K562 (cell line): ENCODE data around the gene MAP1LC3B2. TPM values are rescaled to one million over a fixed set of nuclear protein-coding genes. Genes with fewer than 3 reads are reported as not detected.

Experiments
- ARNT ChIP-seq, 2 experiments: fragments of 450-650 bp; IDR thresholded peaks; 2 replicates each; pipeline ENCODE4 v1.6.1; 2016; ENCODE audit warnings: mild to moderate bottlenecking in 1 of 2
- CREB1 ChIP-seq, 2 experiments: sonication (generic) in 1 of 2; formaldehyde crosslinking in 1 of 2; IDR thresholded peaks; 2 replicates each; pipeline versions ENCODE4 v1.6.1 to v1.8.0; 2012 to 2022; ENCODE audit warnings: inconsistent platforms in 1 of 2, mild to moderate bottlenecking in 1 of 2, missing genetic modification reagents in 1 of 2, moderate library complexity in 1 of 2
- ELF1 ChIP-seq: fragments of 200-800 bp; sonication (Bioruptor generic); IDR thresholded peaks from 2 replicates; pipeline ENCODE4 v1.6.1; 2016; ENCODE audit warnings: missing genetic modification characterization, missing compliant biosample characterization
- JUN ChIP-seq, 2 experiments: sonication (generic) in 1 of 2; formaldehyde crosslinking in 1 of 2; IDR thresholded peaks; 2 replicates each; pipeline versions ENCODE4 v1.6.1 to v1.8.0; 2012 to 2022; ENCODE audit warnings: borderline replicate concordance in 2 of 2, mild to moderate bottlenecking in 2 of 2, improper control_type of control experiment in 1 of 2, low read depth in 1 of 2, low read length in 1 of 2, missing genetic modification reagents in 1 of 2
- KLF16 ChIP-seq: IDR thresholded peaks from 2 replicates; pipeline ENCODE4 v1.6.1; 2016; ENCODE audit warnings: antibody characterized with exemption
- MCM7 ChIP-seq, 2 experiments: fragments of 450-650 bp; IDR thresholded peaks; 2 replicates each; pipeline ENCODE4 v1.6.1; 2016 to 2018
- MTF1 ChIP-seq: fragments of 250-450 bp; sonication (Bioruptor Pico); IDR thresholded peaks from 2 replicates; pipeline ENCODE4 v1.9.0; 2021; ENCODE audit warnings: moderate library complexity, mild to moderate bottlenecking, inconsistent platforms, borderline replicate concordance
- NR2F6 ChIP-seq: fragments of 450-650 bp; formaldehyde crosslinking; IDR thresholded peaks from 2 replicates; pipeline ENCODE4 v1.4.0; 2020; ENCODE audit warnings: mild to moderate bottlenecking
- PYGO2 ChIP-seq: fragments of 450-650 bp; IDR thresholded peaks from 2 replicates; pipeline ENCODE4 v1.6.1; 2016; ENCODE audit warnings: mild to moderate bottlenecking, missing genetic modification characterization, moderate library complexity, missing compliant biosample characterization
- ZNF232 ChIP-seq: sonication (generic); formaldehyde crosslinking; IDR thresholded peaks from 2 replicates; pipeline ENCODE4 v1.8.0; 2022; ENCODE audit warnings: mild to moderate bottlenecking, missing genetic modification reagents
- ZNF431 ChIP-seq: sonication (generic); formaldehyde crosslinking; IDR thresholded peaks from 2 replicates; pipeline ENCODE4 v1.8.0; 2022; ENCODE audit warnings: mild to moderate bottlenecking, missing genetic modification reagents
- ZNF695 ChIP-seq: fragments of 450-650 bp; formaldehyde crosslinking; IDR thresholded peaks from 2 replicates; pipeline ENCODE4 v1.4.0; 2020; ENCODE audit warnings: mild to moderate bottlenecking, moderate library complexity
- ZSCAN32 ChIP-seq: fragments of 450-650 bp; formaldehyde crosslinking; IDR thresholded peaks from 2 replicates; pipeline ENCODE4 v1.4.0; 2020; ENCODE audit warnings: mild to moderate bottlenecking, moderate library complexity
- polyA plus RNA-seq, 8 experiments: library from polyadenylated mRNA; depleted of rRNA in 4 of 8; stranded (reverse) in 5 of 8; unstranded in 3 of 8; fragments of >200 nt; fragmentation: Nextera tagmentation in 2 of 8; fragmentation: Illumina TruSeq in 1 of 8; extraction: Ambion mirVana in 2 of 8; extraction: Trizol in 1 of 8; gene quantifications; 2 replicates each; pipeline versions ENCODE4 v1.2.1 to v1.2.3, GENCODE V29; 2011 to 2014; ENCODE audit warnings: inconsistent platforms in 1 of 8, missing spikeins in 1 of 8
- total RNA-seq, 7 experiments: library from RNA; depleted of rRNA in 6 of 7; stranded (reverse); fragments of >200 nt in 6 of 7; fragmentation: Illumina TruSeq in 2 of 7; extraction: Trizol in 2 of 7; gene quantifications; 2 replicates each; pipeline versions ENCODE4 v1.2.1 to v1.2.3, GENCODE V29; 2011 to 2021; ENCODE audit warnings: low replicate concordance in 1 of 7
- TF ChIP-seq, protein P1 (sequence below): sonication (generic); formaldehyde crosslinking; IDR thresholded peaks from 2 replicates; pipeline ENCODE4 v1.8.1; 2022; ENCODE audit warnings: missing genetic modification reagents
- TF ChIP-seq, protein P2 (sequence below): fragments of 250-450 bp; sonication (Bioruptor Pico); IDR thresholded peaks from 2 replicates; pipeline ENCODE4 v1.5.0; 2022; ENCODE audit warnings: mild to moderate bottlenecking
- TF ChIP-seq, protein P3 (sequence below): sonication (generic); IDR thresholded peaks from 2 replicates; pipeline ENCODE4 v1.6.1; 2016
- TF ChIP-seq, protein P4 (sequence below): fragments of 450-650 bp; IDR thresholded peaks from 2 replicates; pipeline ENCODE4 v1.6.1; 2017; ENCODE audit warnings: mild to moderate bottlenecking, moderate library complexity
- TF ChIP-seq, protein P5 (sequence below): sonication (generic); formaldehyde crosslinking; IDR thresholded peaks from 2 replicates; pipeline ENCODE4 v1.8.0; 2023; ENCODE audit warnings: mild to moderate bottlenecking, missing genetic modification reagents
- TF ChIP-seq, protein P6 (sequence below): sonication (generic); formaldehyde crosslinking; IDR thresholded peaks from 2 replicates; pipeline ENCODE4 v1.8.0; 2022; ENCODE audit warnings: missing genetic modification reagents, mild to moderate bottlenecking, borderline replicate concordance

The MAP1LC3B2 gene
- total and polyA plus RNA-seq, 9 of the 15 experiments (the other 6 are each of a cell fraction or from before 2014, with no cell fraction given): 0.53 to 2.8 (median 0.76) TPM; not detected in 2

DNA sequence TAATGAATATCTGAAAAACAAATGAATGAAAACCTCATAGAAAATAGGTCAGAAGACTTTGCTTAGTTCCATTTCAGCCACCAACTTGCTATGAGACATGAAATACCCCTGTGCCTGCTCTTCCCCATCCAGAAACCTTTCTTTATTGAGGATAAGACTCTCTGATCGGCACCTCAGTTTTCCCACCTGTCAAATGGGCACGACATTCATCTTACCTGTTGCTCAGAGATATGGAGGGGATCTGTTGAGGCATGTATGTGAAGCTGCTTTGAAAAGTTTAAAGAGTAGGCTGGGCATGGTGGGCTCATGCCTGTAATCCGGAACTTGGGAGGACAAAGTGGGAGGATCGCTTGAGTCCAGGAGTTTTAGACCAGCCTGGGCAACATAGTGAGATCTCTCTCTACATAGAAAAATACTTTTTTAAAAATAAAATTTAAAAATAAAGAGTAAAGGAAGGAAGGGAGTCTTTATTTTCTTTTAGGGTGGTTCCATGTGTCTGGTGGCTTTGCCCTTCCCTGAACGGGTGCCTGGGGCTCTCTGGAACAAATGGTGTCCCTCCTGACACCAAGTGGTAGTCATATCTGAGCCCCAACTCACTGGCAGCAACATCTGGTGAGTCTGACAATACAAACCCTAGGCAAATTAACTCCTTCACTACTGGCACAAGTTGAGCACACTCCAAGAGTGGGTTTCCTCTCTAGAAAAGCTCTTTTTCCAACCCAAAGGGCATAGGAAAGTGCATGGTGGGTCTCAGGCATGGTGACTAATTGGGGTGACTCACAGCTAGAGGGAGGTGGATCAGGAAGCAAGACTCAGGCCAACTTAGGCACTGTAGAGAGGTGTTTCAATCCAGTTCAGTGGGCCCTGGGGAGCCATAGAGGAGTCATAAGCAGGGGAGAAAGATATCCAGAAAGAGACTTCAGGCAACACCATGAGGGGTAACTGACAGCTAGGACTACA is 42.1 kb downstream of the MAP1LC3B2 start (continued):
- TF ChIP-seq, protein P1, sequence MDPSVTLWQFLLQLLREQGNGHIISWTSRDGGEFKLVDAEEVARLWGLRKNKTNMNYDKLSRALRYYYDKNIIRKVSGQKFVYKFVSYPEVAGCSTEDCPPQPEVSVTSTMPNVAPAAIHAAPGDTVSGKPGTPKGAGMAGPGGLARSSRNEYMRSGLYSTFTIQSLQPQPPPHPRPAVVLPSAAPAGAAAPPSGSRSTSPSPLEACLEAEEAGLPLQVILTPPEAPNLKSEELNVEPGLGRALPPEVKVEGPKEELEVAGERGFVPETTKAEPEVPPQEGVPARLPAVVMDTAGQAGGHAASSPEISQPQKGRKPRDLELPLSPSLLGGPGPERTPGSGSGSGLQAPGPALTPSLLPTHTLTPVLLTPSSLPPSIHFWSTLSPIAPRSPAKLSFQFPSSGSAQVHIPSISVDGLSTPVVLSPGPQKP (CRISPR knock-in tag): no peak
- TF ChIP-seq ARNT (IDR thresholded peaks at IDR 0.05) (peak in 1 of 2 experiments; percentile 56; a peak in 1 of 4 replicates), KLF16 (no peak), MCM7 (IDR thresholded peaks at IDR 0.05) (no peak), MTF1 (CRISPR knock-in tag) (no peak), ZNF695 (CRISPR knock-in tag) (no peak), CREB1 (IDR thresholded peaks at IDR 0.05) (no peak), CREB1 (CRISPR knock-in tag; IDR thresholded peaks at IDR 0.05) (no peak), ELF1 (no peak), NR2F6 (CRISPR knock-in tag) (no peak), ZSCAN32 (CRISPR knock-in tag) (no peak), JUN (IDR thresholded peaks at IDR 0.05; ENCODE audit: borderline replicate concordance, low read depth, low read length) (peak; percentile 78; the same call in 1 of the 2 replicates), JUN (CRISPR knock-in tag; IDR thresholded peaks at IDR 0.05; ENCODE audit: borderline replicate concordance) (no peak), ZNF431 (CRISPR knock-in tag) (no peak), PYGO2 (tag) (no peak), ZNF232 (CRISPR knock-in tag) (no peak)
- TF ChIP-seq, protein P2, sequence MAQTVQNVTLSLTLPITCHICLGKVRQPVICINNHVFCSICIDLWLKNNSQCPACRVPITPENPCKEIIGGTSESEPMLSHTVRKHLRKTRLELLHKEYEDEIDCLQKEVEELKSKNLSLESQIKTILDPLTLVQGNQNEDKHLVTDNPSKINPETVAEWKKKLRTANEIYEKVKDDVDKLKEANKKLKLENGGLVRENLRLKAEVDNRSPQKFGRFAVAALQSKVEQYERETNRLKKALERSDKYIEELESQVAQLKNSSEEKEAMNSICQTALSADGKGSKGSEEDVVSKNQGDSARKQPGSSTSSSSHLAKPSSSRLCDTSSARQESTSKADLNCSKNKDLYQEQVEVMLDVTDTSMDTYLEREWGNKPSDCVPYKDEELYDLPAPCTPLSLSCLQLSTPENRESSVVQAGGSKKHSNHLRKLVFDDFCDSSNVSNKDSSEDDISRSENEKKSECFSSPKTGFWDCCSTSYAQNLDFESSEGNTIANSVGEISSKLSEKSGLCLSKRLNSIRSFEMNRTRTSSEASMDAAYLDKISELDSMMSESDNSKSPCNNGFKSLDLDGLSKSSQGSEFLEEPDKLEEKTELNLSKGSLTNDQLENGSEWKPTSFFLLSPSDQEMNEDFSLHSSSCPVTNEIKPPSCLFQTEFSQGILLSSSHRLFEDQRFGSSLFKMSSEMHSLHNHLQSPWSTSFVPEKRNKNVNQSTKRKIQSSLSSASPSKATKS (CRISPR knock-in tag): no peak
- TF ChIP-seq, protein P3, sequence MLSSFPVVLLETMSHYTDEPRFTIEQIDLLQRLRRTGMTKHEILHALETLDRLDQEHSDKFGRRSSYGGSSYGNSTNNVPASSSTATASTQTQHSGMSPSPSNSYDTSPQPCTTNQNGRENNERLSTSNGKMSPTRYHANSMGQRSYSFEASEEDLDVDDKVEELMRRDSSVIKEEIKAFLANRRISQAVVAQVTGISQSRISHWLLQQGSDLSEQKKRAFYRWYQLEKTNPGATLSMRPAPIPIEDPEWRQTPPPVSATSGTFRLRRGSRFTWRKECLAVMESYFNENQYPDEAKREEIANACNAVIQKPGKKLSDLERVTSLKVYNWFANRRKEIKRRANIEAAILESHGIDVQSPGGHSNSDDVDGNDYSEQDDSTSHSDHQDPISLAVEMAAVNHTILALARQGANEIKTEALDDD: peak; percentile 48; the same call in 1 of the 2 replicates
- TF ChIP-seq, protein P4, sequence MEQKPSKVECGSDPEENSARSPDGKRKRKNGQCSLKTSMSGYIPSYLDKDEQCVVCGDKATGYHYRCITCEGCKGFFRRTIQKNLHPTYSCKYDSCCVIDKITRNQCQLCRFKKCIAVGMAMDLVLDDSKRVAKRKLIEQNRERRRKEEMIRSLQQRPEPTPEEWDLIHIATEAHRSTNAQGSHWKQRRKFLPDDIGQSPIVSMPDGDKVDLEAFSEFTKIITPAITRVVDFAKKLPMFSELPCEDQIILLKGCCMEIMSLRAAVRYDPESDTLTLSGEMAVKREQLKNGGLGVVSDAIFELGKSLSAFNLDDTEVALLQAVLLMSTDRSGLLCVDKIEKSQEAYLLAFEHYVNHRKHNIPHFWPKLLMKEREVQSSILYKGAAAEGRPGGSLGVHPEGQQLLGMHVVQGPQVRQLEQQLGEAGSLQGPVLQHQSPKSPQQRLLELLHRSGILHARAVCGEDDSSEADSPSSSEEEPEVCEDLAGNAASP: no peak
- TF ChIP-seq, protein P5, sequence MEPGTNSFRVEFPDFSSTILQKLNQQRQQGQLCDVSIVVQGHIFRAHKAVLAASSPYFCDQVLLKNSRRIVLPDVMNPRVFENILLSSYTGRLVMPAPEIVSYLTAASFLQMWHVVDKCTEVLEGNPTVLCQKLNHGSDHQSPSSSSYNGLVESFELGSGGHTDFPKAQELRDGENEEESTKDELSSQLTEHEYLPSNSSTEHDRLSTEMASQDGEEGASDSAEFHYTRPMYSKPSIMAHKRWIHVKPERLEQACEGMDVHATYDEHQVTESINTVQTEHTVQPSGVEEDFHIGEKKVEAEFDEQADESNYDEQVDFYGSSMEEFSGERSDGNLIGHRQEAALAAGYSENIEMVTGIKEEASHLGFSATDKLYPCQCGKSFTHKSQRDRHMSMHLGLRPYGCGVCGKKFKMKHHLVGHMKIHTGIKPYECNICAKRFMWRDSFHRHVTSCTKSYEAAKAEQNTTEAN (CRISPR knock-in tag): no peak
- TF ChIP-seq, protein P6, sequence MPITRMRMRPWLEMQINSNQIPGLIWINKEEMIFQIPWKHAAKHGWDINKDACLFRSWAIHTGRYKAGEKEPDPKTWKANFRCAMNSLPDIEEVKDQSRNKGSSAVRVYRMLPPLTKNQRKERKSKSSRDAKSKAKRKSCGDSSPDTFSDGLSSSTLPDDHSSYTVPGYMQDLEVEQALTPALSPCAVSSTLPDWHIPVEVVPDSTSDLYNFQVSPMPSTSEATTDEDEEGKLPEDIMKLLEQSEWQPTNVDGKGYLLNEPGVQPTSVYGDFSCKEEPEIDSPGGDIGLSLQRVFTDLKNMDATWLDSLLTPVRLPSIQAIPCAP (CRISPR knock-in tag): no peak
